Choroid plexus epithelial cell (primary cell): Measurements from ENCODE around the gene SNTG2.
A peak's percentile ranks its signal among the peaks of the same experiment; 100 is the strongest.

Experiments used
- DNase-seq: peaks from one replicate; pipeline ENCODE4 v3.0.0-alpha.2; 2010; ENCODE audit warnings: low read depth
- H3K4me3 ChIP-seq: 2 replicates; pipeline ENCODE4 v1.5.1; 2011; ENCODE audit warnings: low read depth, mild to moderate bottlenecking, control low read depth, low read length, moderate library complexity
- TF ChIP-seq, protein P1 (sequence below): conservative IDR thresholded peaks from 2 replicates; pipeline ENCODE4 v1.5.1; 2011; ENCODE audit warnings: low read depth, mild to moderate bottlenecking, control low read depth, inconsistent platforms, low read length, moderate library complexity

SNTG2 gene

DNA sequence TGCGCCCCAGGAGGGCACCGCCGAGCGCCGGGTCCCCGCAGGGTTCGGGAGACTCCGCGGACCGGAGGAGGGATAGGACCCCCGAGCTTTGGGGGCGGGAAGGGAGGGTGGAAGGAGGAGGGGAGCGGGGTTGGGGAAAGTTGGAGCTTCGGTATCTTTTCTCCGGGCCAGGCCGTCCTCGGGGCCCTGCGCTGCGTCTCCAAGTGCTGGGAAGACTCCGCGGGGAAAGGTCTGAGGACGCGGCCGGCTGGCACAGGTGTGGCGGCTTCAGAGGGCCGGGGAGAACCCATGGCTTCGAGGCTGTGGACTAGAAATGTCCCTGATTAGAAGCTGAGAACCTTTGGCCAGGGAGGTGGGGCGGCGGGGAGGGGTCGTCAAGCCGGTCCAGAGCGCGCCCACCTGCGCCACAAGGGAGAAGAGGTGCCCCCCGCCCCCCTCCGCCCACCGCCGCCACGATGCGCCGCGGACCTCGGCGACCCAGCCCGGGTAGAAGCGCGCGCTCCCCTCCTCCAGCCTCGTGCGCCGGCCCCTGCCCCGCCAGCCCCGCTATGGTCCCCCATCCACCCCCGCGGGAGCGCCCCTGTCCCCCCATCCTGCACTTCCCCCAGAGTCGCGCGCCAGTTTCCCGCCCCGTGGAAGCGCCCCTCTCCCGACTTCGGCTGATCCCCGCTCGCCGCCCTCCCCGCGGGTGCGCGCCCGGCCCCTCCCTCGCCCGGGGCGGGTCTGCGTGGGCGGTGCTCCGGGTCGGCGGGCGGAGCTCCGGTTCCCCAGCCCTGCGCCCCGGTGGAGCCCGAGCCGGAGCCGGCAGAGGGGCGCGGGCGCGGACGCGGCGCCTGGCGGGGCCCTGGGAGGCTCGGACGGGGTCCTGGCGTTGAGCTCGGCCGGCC lies at the start of gene SNTG2:
Gene SNTG2 (plus strand): TSS at position 770 of the 887 bp plus-strand sequence. CDS start 148 bp downstream, outside the sequence.
- peak within 1 kb of the TSS; percentile 56 for H3K4me3 ChIP-seq
- TF ChIP-seq, protein P1, sequence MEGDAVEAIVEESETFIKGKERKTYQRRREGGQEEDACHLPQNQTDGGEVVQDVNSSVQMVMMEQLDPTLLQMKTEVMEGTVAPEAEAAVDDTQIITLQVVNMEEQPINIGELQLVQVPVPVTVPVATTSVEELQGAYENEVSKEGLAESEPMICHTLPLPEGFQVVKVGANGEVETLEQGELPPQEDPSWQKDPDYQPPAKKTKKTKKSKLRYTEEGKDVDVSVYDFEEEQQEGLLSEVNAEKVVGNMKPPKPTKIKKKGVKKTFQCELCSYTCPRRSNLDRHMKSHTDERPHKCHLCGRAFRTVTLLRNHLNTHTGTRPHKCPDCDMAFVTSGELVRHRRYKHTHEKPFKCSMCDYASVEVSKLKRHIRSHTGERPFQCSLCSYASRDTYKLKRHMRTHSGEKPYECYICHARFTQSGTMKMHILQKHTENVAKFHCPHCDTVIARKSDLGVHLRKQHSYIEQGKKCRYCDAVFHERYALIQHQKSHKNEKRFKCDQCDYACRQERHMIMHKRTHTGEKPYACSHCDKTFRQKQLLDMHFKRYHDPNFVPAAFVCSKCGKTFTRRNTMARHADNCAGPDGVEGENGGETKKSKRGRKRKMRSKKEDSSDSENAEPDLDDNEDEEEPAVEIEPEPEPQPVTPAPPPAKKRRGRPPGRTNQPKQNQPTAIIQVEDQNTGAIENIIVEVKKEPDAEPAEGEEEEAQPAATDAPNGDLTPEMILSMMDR: no peak
- DNase-seq: no peak

DNA sequence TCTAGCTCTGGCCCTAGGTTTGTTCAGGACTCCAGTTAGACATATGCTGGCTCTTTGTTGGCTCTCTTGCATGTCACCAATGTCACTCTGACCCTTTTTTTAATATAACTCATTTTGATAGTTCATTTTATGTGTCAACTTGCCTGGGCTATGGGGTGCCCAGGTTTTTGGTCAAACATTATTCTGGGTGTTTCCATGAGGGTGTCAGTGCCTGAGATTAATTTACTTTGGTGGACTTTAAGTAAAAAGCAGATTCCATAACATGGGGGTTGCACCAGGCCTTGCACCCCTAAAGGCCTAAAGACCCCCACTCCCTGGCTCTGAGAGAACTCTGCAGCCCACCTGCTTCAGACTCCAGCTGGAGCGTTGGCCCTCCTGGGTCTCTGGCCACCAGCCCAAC lies 48.1 kb upstream of the SNTG2 start:
- no peak overlapping the region for H3K4me3 ChIP-seq
- TF ChIP-seq, protein P1: no peak
- DNase-seq: no peak

DNA sequence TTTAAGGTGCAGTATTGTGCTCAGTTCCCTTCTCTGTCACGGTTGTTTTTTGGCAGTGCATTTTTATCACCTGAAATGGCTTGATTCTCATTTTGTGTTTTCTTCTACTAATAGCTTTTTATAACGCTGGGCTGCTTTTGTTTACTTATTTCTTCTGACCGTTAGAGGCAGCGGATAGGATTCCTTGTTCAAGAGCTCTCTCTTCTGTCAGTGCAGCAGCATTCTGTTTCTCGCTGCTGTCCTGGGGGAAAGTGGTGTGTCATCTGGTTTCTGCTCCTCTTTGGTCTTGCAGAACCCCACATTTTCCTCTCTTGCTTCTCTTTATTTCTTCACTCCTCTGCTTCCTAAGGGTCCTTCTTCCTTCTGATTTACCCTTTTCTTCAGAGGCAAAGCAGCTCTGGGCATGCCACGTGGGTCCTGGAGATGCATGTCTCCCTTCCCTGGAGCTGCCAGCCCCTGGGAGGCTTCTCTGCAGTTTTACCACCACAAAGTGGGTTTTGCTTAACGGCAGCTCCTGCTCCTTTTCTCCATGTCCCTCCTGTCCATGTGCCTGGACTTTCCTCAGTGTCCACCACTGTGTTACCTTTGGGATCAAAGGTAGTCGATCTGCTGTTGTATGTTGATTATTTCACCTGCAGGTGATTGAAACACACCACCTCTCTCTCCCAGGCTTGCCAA lies 47.3 kb upstream of the SNTG2 start:
- H3K4me3 ChIP-seq: no peak overlapping the region
- peak; percentile 11 for DNase-seq
- TF ChIP-seq, protein P1: peak; percentile 5

DNA sequence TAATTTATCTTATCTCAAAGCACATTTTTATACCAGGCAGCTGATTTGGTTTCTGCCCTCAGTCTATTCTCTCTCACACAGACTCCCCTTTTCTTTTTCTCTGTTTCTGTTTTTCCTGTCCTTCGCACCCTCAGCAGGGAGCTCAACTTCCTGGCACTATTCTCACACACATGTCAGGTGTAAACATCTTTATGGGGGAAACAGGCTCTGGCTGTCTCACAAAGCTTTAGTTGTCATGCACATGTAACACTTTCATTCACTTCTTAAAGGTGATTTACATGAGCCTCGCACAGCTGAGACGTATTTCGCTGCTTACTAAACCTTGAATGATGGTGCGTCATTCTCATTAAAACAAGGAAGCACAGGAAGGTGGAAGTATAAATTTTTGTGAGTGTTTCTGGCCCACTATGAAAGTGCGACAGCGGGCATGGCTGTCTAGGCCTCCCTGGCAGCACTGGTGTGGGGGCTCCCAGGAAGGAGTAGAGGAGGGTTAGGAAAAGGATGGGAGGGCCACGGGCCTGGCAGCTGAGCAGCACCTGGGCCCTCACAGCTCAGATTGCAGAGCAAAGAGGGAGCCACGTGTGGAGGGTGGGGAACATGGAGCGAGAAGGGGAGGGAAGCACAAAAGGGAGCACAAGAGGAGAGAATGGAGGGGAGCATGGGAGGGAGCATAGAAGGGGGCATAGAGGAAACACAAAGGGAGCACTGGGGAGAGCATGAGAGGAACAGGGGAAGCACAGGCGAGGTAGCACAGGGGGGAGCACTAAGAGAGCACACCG lies 46.2 kb upstream of the SNTG2 start:
- no peak overlapping the region for H3K4me3 ChIP-seq
- TF ChIP-seq, protein P1: no peak
- no peak for DNase-seq

DNA sequence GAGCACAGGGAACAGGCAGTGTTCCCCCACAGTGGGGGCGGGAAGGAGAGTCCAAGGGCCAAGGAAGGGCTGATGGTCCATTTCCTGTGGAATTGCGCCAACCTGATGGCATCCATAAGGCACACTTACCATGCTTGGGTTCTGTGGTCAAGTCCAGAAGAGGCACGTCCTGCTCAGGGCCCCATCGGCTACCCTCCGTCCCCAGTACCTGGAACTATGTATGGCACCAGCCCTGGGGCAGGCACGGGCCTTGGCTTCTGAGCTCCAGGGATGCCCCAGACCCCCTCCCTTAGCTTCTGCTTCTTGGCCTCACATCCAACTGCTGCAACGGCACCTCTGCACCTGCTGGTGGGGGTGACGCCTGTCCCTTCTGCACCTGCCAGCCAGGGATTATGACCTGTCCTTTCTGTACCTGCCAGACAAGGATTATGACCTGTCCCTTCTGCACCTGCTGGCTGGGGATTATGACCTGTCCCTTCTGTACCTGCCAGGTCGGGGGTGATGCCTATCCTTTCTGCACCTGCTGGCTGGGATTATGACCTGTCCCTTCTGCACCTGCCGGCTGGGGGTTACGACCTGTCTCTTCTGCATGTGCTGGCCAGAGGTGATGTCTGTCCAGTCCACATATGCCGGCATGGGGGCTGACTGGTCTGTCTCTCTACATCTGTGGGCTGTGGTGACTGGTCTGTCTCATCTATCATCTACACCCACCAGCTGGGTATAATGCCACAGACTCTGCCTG lies 45.4 kb upstream of the SNTG2 start:
- TF ChIP-seq, protein P1: no peak
- DNase-seq: no peak
- no peak overlapping the region for H3K4me3 ChIP-seq

DNA sequence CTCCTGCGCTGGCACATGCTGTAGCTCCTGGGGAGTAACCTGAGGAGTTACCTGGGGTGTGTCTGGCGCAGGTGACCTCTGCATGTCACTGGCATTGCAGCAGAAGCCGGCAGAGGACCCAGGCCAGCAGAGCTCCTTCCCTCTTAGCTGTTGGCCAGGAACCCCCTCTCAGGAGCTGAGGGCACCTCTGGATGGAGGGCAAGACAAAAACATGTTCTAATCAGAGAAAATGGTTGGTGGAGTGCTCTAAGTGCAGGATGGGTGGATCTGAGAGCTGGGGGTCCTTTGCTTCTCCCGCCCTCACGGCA lies 44.9 kb upstream of the SNTG2 start:
- DNase-seq: no peak
- H3K4me3 ChIP-seq: no peak overlapping the region
- TF ChIP-seq, protein P1: no peak
